ENCODE results near the gene MS4A7. TPM values are rescaled to one million over a fixed set of nuclear protein-coding genes. Genes with fewer than 3 reads are reported as not detected.

The MS4A7 gene
- total RNA-seq, 1 donor from 2014 or later: not detected

DNA sequence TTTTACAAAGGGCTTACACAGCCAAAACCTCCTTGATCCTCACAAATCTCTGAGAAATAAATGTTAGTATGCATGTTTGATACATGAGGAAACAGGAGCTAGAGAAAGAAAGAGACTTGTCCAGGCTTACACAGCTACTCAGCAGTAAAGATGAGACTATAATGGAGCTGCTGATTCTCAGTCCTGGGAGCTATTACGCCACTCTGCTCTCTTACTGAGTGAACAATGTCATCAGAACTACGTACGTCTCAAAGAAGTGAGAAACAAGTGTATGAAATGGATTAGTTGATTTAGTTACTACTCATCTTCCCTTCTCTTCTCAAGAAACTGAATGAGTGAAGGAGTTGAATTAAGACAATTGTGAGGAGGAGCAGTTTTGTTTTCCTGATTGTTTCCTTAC lies 39.0 kb upstream of the MS4A7 start:
- no peaks in the 10 kb centered on the region for H3K36me3 ChIP-seq (ENCODE audit: control insufficient read depth, insufficient read depth, low read length)
- no peaks in the 10 kb centered on the region for H3K27me3 ChIP-seq (ENCODE audit: control insufficient read depth, insufficient read depth, low read length)
- DNase-seq (ENCODE audit: low read depth) (no peak), FAIRE-seq (no peak)
- H3K4me3 ChIP-seq (ENCODE audit: low read depth, low read length): no peak overlapping the region
- TF ChIP-seq, protein P1, sequence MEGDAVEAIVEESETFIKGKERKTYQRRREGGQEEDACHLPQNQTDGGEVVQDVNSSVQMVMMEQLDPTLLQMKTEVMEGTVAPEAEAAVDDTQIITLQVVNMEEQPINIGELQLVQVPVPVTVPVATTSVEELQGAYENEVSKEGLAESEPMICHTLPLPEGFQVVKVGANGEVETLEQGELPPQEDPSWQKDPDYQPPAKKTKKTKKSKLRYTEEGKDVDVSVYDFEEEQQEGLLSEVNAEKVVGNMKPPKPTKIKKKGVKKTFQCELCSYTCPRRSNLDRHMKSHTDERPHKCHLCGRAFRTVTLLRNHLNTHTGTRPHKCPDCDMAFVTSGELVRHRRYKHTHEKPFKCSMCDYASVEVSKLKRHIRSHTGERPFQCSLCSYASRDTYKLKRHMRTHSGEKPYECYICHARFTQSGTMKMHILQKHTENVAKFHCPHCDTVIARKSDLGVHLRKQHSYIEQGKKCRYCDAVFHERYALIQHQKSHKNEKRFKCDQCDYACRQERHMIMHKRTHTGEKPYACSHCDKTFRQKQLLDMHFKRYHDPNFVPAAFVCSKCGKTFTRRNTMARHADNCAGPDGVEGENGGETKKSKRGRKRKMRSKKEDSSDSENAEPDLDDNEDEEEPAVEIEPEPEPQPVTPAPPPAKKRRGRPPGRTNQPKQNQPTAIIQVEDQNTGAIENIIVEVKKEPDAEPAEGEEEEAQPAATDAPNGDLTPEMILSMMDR (IDR thresholded peaks at IDR 0.05; ENCODE audit: insufficient read depth, low read length, severe bottlenecking): no peak

DNA sequence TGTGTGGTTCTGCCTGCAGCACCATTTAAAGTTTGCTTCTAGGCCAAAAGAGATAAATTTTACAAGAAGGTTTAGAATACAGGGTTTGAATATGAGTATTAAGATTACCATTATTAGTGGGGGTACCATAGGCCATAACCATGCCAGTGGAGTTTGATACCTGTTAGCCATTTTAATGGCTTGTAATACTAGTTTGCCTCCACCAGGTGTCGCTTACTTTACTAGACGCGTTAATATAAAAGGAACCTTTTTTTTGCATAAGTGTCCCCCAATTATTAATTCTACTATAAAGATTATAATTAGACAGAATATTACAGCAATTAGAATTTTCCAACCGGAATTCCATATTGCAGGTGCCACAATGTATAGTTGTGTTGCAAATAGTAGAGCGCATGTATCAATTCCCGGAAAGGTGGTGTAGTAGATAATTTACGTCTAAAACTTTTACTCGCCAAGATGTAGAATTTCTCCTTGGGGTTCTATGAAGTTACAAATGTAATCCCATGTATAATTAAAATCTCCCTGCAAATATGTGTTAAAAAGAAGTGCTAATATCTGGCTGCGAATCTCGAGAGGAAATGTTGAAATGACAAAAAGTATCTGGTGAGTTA lies 35.1 kb upstream of the MS4A7 start:
- TF ChIP-seq, protein P1 (IDR thresholded peaks at IDR 0.05; ENCODE audit: insufficient read depth, low read length, severe bottlenecking): peak; percentile 46
- FAIRE-seq (no peak), DNase-seq (ENCODE audit: low read depth) (peak; percentile 20)
- Histone ChIP-seq H3K4me3 (ENCODE audit: low read depth, low read length) (no peak overlapping the region), H3K27me3 (ENCODE audit: control insufficient read depth, insufficient read depth, low read length) (no peaks in the 10 kb centered on the region), H3K36me3 (ENCODE audit: control insufficient read depth, insufficient read depth, low read length) (no peaks in the 10 kb centered on the region)

DNA sequence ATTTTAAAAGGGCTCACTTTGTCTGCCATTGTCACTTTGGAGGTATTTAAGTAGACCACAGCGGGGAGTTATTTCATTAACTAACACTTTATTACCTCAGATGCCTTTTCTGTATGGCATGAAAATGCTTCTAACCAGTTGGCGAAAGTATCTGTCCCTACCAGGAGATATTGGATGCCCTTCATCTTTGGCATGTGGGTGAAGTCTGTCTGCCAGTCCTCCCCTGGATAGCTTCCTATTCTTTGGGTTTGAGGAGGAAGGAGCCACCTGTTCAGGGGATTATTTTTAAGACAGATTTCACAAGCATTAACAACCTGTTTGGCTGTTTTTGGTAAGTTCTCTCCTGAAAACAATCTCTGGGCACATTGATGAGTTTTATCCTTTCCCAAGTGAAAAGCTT lies 34.2 kb upstream of the MS4A7 start:
- FAIRE-seq (no peak), DNase-seq (ENCODE audit: low read depth) (no peak)
- Histone ChIP-seq H3K4me3 (ENCODE audit: low read depth, low read length) (no peak overlapping the region), H3K36me3 (ENCODE audit: control insufficient read depth, insufficient read depth, low read length) (no peaks in the 10 kb centered on the region), H3K27me3 (ENCODE audit: control insufficient read depth, insufficient read depth, low read length) (no peaks in the 10 kb centered on the region)
- TF ChIP-seq, protein P1 (IDR thresholded peaks at IDR 0.05; ENCODE audit: insufficient read depth, low read length, severe bottlenecking): no peak

DNA sequence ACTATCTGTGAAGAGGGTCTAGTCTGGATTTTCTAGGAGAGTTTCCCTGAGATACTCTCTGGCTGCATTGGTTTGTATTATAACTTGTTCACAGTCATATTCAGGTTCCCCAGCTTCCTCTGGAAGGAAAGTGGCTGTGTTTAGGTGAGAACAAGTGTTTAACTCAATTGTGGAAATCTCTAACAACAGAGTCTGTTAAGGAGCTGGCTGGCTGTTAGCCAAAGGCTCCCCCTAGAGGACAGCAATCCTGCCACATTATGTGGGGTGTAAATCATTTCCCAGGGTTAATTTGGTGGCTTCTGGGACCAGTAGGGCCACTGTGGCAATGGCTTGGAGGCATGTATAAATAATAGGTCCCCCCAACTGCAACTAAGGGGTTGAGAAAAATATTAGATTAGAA lies 32.8 kb upstream of the MS4A7 start:
- no peaks in the 10 kb centered on the region for H3K27me3 ChIP-seq (ENCODE audit: control insufficient read depth, insufficient read depth, low read length)
- DNase-seq (ENCODE audit: low read depth) (peak; percentile 18), FAIRE-seq (no peak)
- H3K36me3 ChIP-seq (ENCODE audit: control insufficient read depth, insufficient read depth, low read length): no peaks in the 10 kb centered on the region
- no peak overlapping the region for H3K4me3 ChIP-seq (ENCODE audit: low read depth, low read length)
- TF ChIP-seq, protein P1 (IDR thresholded peaks at IDR 0.05; ENCODE audit: insufficient read depth, low read length, severe bottlenecking): peak; percentile 20

DNA sequence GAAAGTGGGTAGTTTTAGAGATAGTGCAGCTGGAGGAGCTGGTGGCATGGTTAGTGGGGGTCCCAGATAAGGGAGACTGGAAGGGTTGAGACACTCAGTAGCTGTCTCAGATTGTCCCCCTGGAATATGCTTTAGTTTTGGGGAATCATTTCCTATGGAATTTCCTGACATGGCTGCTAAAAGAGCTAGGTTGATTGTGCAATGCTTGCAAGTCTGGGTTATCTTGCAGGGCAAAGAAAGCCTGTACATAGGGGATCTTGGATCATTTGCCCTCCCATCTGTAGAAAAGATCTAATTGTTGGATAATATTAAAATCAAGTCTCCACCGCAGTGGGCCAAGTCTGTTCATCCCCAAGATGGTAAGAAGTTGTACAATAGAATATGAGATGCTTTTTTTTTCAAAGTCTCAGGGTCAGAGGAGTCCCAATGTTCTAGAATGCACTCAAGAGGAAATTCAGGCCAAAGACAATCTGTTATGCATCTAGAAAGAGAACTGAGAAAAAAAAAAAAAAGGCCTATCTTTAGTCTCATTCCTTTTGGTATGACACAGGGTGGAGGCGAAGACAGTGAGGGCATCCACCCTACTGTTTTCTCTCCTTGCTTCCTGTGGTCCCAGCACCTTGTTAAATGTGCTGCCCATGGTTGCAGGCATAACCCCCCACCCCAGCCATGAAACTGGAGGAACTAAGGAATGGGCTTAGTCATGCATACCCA lies 31.1 kb upstream of the MS4A7 start:
- TF ChIP-seq, protein P1 (IDR thresholded peaks at IDR 0.05; ENCODE audit: insufficient read depth, low read length, severe bottlenecking): no peak
- no peak overlapping the region for H3K4me3 ChIP-seq (ENCODE audit: low read depth, low read length)
- DNase-seq (ENCODE audit: low read depth): no peak
- H3K36me3 ChIP-seq (ENCODE audit: control insufficient read depth, insufficient read depth, low read length): no peaks in the 10 kb centered on the region
- FAIRE-seq: no peak
- no peaks in the 10 kb centered on the region for H3K27me3 ChIP-seq (ENCODE audit: control insufficient read depth, insufficient read depth, low read length)

All from bronchial epithelial cell (primary cell).